Hematopoietic multipotent progenitor cell treated with erythropoietin and hydrocortisone succinate and interleukin-3 and kit ligand, for 4 days (in vitro differentiated cells): ENCODE results near the gene SDK1.
"Not testable (repeated sequence)": the region's sequence is repeated elsewhere in the genome, so short reads cannot be mapped to it uniquely, and the experiment has no call there.

Experiments
- DNase-seq: peaks from one replicate; pipeline ENCODE4 v3.0.0-alpha.2; 2015

Gene SDK1

GRCh38 chr7:4270268-4270667, 969.2 kb downstream of the SDK1 start:
- no peak for DNase-seq

GRCh38 chr7:4270941-4271715, 970.1 kb downstream of the SDK1 start:
- no peak for DNase-seq

- DNase-seq: no peak
Measured at GRCh38 chr7:4271716-4272015, 970.6 kb downstream of the SDK1 start.

- DNase-seq: no peak
Measured at GRCh38 chr7:4272141-4272540, 971.1 kb downstream of the SDK1 start.

GRCh38 chr7:4273566-4274230, 972.6 kb downstream of the SDK1 start:
- DNase-seq: no peak

GRCh38 chr7:4274286-4274685, 973.2 kb downstream of the SDK1 start:
- no peak for DNase-seq

- no peak for DNase-seq
Measured at GRCh38 chr7:4277936-4278335, 976.9 kb downstream of the SDK1 start.

- DNase-seq: no peak
Measured at GRCh38 chr7:4279216-4279615, 978.2 kb downstream of the SDK1 start.

GRCh38 chr7:4281231-4281993, 980.4 kb downstream of the SDK1 start:
- no peak for DNase-seq

- no peak for DNase-seq
Measured at GRCh38 chr7:4282434-4283223, 981.6 kb downstream of the SDK1 start.

GRCh38 chr7:4286351-4286750, 985.3 kb downstream of the SDK1 start:
- DNase-seq: no peak

GRCh38 chr7:4288791-4289394, 987.8 kb downstream of the SDK1 start:
- no peak for DNase-seq

GRCh38 chr7:4297165-4297917, 996.3 kb downstream of the SDK1 start:
- no peak for DNase-seq

GRCh38 chr7:4297918-4298219, 996.8 kb downstream of the SDK1 start:
- no peak for DNase-seq

GRCh38 chr7:4299431-4299830, 998.4 kb downstream of the SDK1 start:
- DNase-seq: no peak

GRCh38 chr7:4302203-4302905, 1001.3 kb downstream of the SDK1 start:
- no peak for DNase-seq

- DNase-seq: no peak
Measured at GRCh38 chr7:4307316-4308204, 1006.5 kb downstream of the SDK1 start.

- DNase-seq: no peak
Measured at GRCh38 chr7:4308205-4308590, 1007.1 kb downstream of the SDK1 start.

GRCh38 chr7:4313911-4314310, 1012.9 kb downstream of the SDK1 start:
- not testable (repeated sequence) for DNase-seq

GRCh38 chr7:4314316-4314715, 1013.3 kb downstream of the SDK1 start:
- not testable (repeated sequence) for DNase-seq
